ENCODE measurements around the gene NPW.

DNA sequence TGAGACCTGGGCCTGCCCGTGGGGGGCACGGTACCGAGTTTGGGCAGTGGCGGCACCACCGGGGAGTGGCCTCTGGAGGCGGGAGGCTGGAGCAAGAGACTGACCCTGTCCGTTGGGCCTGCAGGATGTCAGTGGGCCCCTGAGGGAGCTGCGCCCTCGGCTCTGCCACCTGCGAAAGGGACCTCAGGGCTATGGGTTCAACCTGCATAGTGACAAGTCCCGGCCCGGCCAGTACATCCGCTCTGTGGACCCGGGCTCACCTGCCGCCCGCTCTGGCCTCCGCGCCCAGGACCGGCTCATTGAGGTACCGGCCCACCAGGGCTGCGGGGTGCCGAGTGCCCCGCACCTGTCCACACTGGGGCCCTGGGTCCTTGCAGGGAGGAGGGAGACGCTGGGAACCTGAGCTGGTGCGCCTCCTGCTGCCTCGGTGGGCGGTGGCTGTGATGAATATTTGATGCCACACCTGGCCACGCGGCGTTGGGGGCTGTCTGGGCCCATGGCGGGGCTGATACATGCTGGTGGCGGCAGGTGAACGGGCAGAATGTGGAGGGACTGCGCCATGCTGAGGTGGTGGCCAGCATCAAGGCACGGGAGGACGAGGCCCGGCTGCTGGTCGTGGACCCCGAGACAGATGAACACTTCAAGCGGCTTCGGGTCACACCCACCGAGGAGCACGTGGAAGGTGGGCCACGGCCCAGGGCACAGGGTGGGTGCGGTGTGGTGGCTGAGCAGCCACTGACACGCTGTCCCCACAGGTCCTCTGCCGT is 16.8 kb downstream of the NPW start:
- TF ChIP-seq EZH2phosphoT487 (IDR thresholded peaks at IDR 0.05; ENCODE audit: low read depth), result no peak
- TF ChIP-seq, protein P1, sequence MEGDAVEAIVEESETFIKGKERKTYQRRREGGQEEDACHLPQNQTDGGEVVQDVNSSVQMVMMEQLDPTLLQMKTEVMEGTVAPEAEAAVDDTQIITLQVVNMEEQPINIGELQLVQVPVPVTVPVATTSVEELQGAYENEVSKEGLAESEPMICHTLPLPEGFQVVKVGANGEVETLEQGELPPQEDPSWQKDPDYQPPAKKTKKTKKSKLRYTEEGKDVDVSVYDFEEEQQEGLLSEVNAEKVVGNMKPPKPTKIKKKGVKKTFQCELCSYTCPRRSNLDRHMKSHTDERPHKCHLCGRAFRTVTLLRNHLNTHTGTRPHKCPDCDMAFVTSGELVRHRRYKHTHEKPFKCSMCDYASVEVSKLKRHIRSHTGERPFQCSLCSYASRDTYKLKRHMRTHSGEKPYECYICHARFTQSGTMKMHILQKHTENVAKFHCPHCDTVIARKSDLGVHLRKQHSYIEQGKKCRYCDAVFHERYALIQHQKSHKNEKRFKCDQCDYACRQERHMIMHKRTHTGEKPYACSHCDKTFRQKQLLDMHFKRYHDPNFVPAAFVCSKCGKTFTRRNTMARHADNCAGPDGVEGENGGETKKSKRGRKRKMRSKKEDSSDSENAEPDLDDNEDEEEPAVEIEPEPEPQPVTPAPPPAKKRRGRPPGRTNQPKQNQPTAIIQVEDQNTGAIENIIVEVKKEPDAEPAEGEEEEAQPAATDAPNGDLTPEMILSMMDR (IDR thresholded peaks at IDR 0.05; ENCODE audit: low read depth, low read length), result no peak
